NOMO-1 treated with DMSO at 0.1 percent for 48 hours (cell line): ENCODE results near the gene NAT8.
"Not testable (repeated sequence)": the region's sequence is repeated elsewhere in the genome, so short reads cannot be mapped to it uniquely, and the experiment has no call there.

Experiments
- DNase-seq: peaks from one replicate; lab custom pipeline; 2025; ENCODE audit not compliant: unreplicated experiment; lab: John Stamatoyannopoulos, UW

NAT8 gene

DNA sequence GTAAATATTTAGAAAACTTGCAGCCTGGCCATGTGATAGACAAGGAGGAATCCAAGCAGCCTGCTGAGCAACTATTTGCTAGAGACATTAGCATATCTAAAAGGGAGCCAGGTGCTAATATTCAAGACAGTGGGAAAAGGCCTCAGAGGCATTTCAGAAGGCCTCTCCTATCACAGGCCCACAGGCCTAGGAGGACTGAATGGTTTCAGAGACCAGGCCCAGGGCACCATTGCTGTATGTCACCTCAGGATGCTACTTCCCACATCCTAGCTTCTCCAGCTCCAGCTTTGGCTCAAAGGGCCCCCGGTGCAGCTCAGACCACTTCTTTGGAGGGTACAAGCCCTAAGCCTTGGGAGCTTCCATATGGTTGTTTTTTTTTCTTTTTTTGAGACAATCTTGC lies 3.8 kb downstream of the NAT8 start:
- no peak for DNase-seq

DNA sequence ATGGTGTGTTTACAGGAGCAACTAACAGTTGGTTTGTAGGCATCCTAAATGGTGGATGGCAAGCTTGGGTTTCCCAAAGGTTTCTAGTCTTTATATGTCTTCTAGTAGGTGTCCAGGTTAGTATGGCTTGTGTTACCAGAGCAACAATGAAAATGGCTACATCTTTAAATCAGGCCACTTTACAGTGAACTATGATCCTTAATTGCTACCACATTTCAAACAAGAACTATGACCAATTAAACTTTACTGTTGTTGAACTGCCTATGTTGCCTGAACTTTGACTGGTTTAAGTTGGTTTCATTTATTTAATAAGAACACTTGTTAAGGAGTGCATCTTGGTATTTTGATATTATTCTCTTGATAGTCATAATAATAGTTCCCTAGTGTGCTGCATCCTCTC lies 5.2 kb downstream of the NAT8 start:
- not testable (repeated sequence) for DNase-seq

- DNase-seq, result not testable (repeated sequence)
Measured at GRCh38 chr2:73630662-73631266, 11.5 kb downstream of the NAT8 start.

GRCh38 chr2:73628493-73628892 lies 13.7 kb downstream of the NAT8 start:
- DNase-seq, result not testable (repeated sequence)

GRCh38 chr2:73626237-73626636 lies 16.0 kb downstream of the NAT8 start:
- DNase-seq, result peak; percentile 33

GRCh38 chr2:73624625-73625024 lies 17.6 kb downstream of the NAT8 start:
- not testable (repeated sequence) for DNase-seq

DNA sequence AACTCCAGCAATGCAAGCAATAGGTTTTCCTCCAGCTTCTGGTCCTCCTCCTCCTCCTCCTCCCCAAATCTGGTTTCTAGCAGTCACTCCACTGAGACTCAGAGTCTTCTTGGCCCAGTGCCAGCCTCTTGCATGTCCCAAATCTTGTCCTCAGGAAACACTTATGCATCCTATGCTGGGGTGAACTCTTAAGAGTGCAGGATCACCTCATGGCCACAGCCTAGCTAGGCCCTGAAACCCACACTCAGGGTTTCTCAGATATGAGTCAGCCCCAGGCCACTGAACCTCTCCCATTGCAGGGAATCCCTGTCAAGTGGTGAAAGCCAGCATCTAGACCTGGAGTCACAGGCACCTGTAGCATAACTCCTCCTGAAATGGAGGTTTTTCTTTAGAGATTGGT lies 18.2 kb downstream of the NAT8 start:
- DNase-seq, result not testable (repeated sequence)

DNA sequence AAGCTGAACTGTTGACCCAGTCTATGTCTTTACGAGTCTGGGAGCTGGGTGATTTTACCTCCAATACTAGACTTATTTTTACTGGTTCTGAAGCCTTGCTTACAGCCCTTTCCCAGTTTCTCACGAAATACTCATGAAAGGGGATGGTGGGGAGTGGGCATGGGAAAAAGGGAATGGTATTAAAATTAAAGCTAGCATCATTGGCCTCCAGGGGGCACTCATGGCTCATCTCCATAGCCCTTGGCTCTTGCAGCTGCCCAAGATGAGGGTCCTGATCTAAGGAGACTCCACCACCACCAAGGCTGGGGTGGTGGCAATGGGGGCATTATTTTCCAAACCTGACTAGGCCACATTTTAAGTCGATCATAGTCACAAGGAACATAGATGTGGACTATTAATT lies 22.3 kb downstream of the NAT8 start:
- DNase-seq, result not testable (repeated sequence)

DNA sequence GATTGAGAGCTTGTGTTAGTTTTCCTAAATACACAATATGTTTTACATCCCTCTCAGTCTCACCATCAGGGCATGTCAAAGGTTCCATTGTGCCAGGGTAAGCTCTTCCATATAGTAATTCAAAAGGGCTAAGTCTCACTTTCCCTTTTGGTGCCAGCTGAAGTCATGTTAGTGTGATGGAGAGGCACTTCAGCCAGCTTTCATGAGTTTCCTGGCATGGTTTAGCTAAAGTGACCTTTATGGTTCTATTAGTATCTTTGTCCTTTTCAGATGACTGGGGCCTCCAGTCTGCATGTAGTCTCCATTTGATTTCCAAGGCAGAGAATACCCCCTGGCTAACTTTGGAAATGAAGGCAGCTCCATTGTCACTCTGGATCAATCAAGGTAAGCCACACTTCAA lies 27.2 kb downstream of the NAT8 start:
- DNase-seq, result no peak

GRCh38 chr2:73614105-73614504 lies 28.1 kb downstream of the NAT8 start:
- DNase-seq, result no peak

GRCh38 chr2:73611867-73612266 lies 30.4 kb downstream of the NAT8 start:
- DNase-seq, result no peak

- DNase-seq, result no peak
Measured at GRCh38 chr2:73611193-73611592, 31.0 kb downstream of the NAT8 start.

- DNase-seq, result no peak
Measured at GRCh38 chr2:73610111-73610510, 32.1 kb downstream of the NAT8 start.

DNA sequence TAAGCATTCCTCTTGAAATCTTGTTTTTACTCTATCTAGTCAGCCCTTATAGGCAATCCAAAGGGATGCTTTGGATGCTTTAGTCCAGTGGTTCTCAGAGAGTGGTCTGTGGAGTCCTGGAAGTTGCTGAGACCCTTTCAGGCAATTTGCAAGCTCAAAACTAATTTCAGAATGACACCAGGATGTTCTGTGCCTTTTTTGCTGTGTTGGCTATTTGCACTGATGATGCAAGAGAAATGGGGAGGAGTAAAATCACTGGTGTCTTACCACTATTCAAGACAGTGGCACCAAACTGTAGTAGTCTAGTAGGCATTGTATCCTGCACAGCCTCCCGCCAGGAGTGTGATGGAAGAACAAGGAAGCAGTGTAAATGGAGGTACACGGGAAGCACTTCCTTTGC lies 37.6 kb downstream of the NAT8 start:
- not testable (repeated sequence) for DNase-seq

DNA sequence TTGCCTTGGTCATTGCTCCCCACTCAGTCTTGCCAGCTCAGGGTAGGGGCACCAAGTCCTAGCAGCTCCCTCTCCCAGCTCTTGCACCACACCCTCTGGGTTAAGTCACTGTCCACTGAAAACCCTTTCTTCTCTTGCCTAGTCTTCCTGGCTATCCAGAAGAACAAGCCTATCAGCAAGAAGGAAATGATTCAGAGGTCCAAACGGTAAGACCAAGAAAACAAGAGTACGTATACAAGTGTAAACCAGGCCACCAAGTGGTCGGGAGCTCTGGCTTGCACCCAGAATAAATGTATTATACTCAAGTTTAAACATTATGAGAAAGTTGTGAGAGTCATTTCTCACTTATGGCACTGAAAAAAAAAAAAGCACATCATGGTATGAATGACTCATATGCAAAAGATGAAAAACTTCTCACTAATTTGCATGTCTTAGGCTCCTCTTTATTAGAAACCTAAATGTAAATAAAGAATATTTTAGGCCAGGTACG lies 39.1 kb downstream of the NAT8 start:
- not testable (repeated sequence) for DNase-seq

DNA sequence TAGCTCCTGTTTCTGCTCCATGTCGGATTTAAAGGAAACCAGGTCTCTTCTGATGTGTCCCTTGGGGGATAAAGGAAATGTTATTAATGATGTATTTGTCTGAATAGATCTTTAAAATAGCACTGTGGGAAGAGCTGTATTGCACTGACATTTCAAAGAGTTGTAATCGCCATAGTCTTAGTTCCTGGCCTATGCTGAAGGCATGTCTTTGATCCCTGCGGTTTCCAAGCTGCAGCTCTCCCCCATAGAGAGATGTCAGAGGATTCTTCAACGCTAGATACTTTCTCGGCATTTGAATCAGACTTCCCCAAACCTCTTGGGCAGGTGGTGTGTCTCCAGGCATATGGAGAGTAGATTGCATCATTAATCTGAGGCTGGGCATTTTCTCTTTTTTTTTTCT lies 40.4 kb downstream of the NAT8 start:
- no peak for DNase-seq

GRCh38 chr2:73594251-73594650 lies 48.0 kb downstream of the NAT8 start:
- no peak for DNase-seq

- no peak for DNase-seq
Measured at GRCh38 chr2:73593680-73594079, 48.5 kb downstream of the NAT8 start.
